Kidney glomerular epithelial cell (primary cell): Measurements from ENCODE around the gene TRAF2.
"Not testable (repeated sequence)": the region's sequence is repeated elsewhere in the genome, so short reads cannot be mapped to it uniquely, and the experiment has no call there.

ENCODE experiments used
- DNase-seq: peaks from one replicate; lab custom pipeline; 2025; lab: John Stamatoyannopoulos, UW

Gene TRAF2

GRCh38 chr9:136885950-136886578 lies at the start of gene TRAF2:
TSS of gene TRAF2 (plus strand) at chr9:136886516. CDS start at chr9:136898741, 12,225 bp downstream.
- peak; percentile 91 for DNase-seq

- DNase-seq, result no peak
Measured at GRCh38 chr9:136837146-136837855, 49.0 kb upstream of the TRAF2 start.

GRCh38 chr9:136837856-136838277 lies 48.4 kb upstream of the TRAF2 start:
- DNase-seq, result not testable (repeated sequence)

- no peak for DNase-seq
Measured at GRCh38 chr9:136838314-136839228, 47.7 kb upstream of the TRAF2 start.

GRCh38 chr9:136839229-136840139 lies 46.8 kb upstream of the TRAF2 start:
- DNase-seq, result no peak

- DNase-seq, result no peak
Measured at GRCh38 chr9:136840140-136840876, 46.0 kb upstream of the TRAF2 start.

GRCh38 chr9:136840877-136841645 lies 45.3 kb upstream of the TRAF2 start:
- DNase-seq, result peak; percentile 57

- DNase-seq, result not testable (repeated sequence)
Measured at GRCh38 chr9:136841646-136842379, 44.5 kb upstream of the TRAF2 start.

GRCh38 chr9:136842380-136842948 lies 43.9 kb upstream of the TRAF2 start, which contains the start of gene AJM1:
TSS of gene AJM1 (plus strand) at chr9:136842478. CDS start at chr9:136844415, 1,937 bp downstream.
- DNase-seq, result peak; percentile 38

- DNase-seq, result not testable (repeated sequence)
Measured at GRCh38 chr9:136843159-136843800, 43.0 kb upstream of the TRAF2 start.

GRCh38 chr9:136843801-136844740 lies 42.2 kb upstream of the TRAF2 start:
- not testable (repeated sequence) for DNase-seq

- no peak for DNase-seq
Measured at GRCh38 chr9:136844761-136845464, 41.4 kb upstream of the TRAF2 start.

GRCh38 chr9:136845465-136846260 lies 40.7 kb upstream of the TRAF2 start:
- no peak for DNase-seq

- DNase-seq, result no peak
Measured at GRCh38 chr9:136846376-136847087, 39.8 kb upstream of the TRAF2 start.
